Liver (tissue), 3 donors: ENCODE results near the gene CSNK1G1.

ENCODE experiments used
- RAD21 ChIP-seq, 2 donors: IDR thresholded peaks; 2 replicates each; pipeline ENCODE4 v1.6.1; 2016; ENCODE audit warnings: antibody characterized with exemption in 2 of 2, mild to moderate bottlenecking in 2 of 2
- REST ChIP-seq: IDR thresholded peaks from 2 replicates; pipeline ENCODE4 v1.6.1; 2016; ENCODE audit warnings: antibody characterized with exemption, mild to moderate bottlenecking
- TF ChIP-seq, protein P1 (sequence below): fragments of 150-350 bp; IDR thresholded peaks from 2 replicates; pipeline ENCODE4 v1.5.1; 2017; ENCODE audit warnings: improper control_type of control experiment, low read depth, low read length; ENCODE audit not compliant: missing input control
- donor health status: healthy.
- donor health status: healthy.

GRCh38 chr15:64229129-64229724, 126.7 kb downstream of the CSNK1G1 start:
- TF ChIP-seq, protein P1, sequence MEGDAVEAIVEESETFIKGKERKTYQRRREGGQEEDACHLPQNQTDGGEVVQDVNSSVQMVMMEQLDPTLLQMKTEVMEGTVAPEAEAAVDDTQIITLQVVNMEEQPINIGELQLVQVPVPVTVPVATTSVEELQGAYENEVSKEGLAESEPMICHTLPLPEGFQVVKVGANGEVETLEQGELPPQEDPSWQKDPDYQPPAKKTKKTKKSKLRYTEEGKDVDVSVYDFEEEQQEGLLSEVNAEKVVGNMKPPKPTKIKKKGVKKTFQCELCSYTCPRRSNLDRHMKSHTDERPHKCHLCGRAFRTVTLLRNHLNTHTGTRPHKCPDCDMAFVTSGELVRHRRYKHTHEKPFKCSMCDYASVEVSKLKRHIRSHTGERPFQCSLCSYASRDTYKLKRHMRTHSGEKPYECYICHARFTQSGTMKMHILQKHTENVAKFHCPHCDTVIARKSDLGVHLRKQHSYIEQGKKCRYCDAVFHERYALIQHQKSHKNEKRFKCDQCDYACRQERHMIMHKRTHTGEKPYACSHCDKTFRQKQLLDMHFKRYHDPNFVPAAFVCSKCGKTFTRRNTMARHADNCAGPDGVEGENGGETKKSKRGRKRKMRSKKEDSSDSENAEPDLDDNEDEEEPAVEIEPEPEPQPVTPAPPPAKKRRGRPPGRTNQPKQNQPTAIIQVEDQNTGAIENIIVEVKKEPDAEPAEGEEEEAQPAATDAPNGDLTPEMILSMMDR: no peak
- TF ChIP-seq RAD21 (IDR thresholded peaks at IDR 0.05) (no peak), REST (no peak)
